Measurements from ENCODE around the gene CUL5. TPM values are rescaled to one million over a fixed set of nuclear protein-coding genes. Genes with fewer than 3 reads are reported as not detected.
"Not testable (repeated sequence)": the region's sequence is repeated elsewhere in the genome, so short reads cannot be mapped to it uniquely, and the experiment has no call there.

Gene CUL5
- total RNA-seq, 1 donor from 2014 or later: 33.7 TPM

GRCh38 chr11:108097179-108097578 lies 88.5 kb downstream of the CUL5 start:
- H3K4me1 Mint-ChIP-seq (ENCODE audit: low read depth): no peaks in the 10 kb centered on the region
- H3K4me3 Mint-ChIP-seq (ENCODE audit: low read depth): no peak overlapping the region
- no peaks in the 10 kb centered on the region for H3K27me3 Mint-ChIP-seq (ENCODE audit: low read depth)
- no peak for DNase-seq (ENCODE audit: low spot score)
- intact Hi-C loops (cut with micrococcal nuclease): no loop called here
- no peak overlapping the region for H3K27ac Mint-ChIP-seq
- peaks cover 31% of the 10 kb centered on the region for H3K36me3 Mint-ChIP-seq (ENCODE audit: low read depth)
- no peaks in the 10 kb centered on the region for H3K9me3 Mint-ChIP-seq

GRCh38 chr11:108101090-108101775 lies 92.5 kb downstream of the CUL5 start:
- intact Hi-C loops (cut with micrococcal nuclease): no loop called here
- Mint-ChIP-seq H3K4me1 (ENCODE audit: low read depth) (no peaks in the 10 kb centered on the region), H3K4me3 (ENCODE audit: low read depth) (no peak overlapping the region), H3K27ac (no peak overlapping the region), H3K27me3 (ENCODE audit: low read depth) (no peaks in the 10 kb centered on the region), H3K9me3 (no peaks in the 10 kb centered on the region), H3K36me3 (ENCODE audit: low read depth) (peaks cover 24% of the 10 kb centered on the region)
- DNase-seq (ENCODE audit: low spot score): no peak

- Mint-ChIP-seq H3K36me3 (ENCODE audit: low read depth) (peaks cover 3% of the 10 kb centered on the region), H3K27ac (no peak overlapping the region), H3K27me3 (ENCODE audit: low read depth) (no peaks in the 10 kb centered on the region), H3K9me3 (no peaks in the 10 kb centered on the region), H3K4me3 (ENCODE audit: low read depth) (no peak overlapping the region), H3K4me1 (ENCODE audit: low read depth) (no peaks in the 10 kb centered on the region)
- intact Hi-C loops (cut with micrococcal nuclease): no loop called here
- no peak for DNase-seq (ENCODE audit: low spot score)
Measured at GRCh38 chr11:108111126-108111525, 102.4 kb downstream of the CUL5 start.

- intact Hi-C loops (cut with micrococcal nuclease): no loop called here
- no peak for DNase-seq (ENCODE audit: low spot score)
- Mint-ChIP-seq H3K27me3 (ENCODE audit: low read depth) (no peaks in the 10 kb centered on the region), H3K4me3 (ENCODE audit: low read depth) (no peak overlapping the region), H3K9me3 (no peaks in the 10 kb centered on the region), H3K27ac (no peak overlapping the region), H3K4me1 (ENCODE audit: low read depth) (no peaks in the 10 kb centered on the region), H3K36me3 (ENCODE audit: low read depth) (peaks cover 3% of the 10 kb centered on the region)
Measured at GRCh38 chr11:108112057-108112456, 103.4 kb downstream of the CUL5 start.

GRCh38 chr11:108115500-108116140 lies 106.9 kb downstream of the CUL5 start:
- no peak overlapping the region for H3K27ac Mint-ChIP-seq
- H3K27me3 Mint-ChIP-seq (ENCODE audit: low read depth): no peaks in the 10 kb centered on the region
- H3K9me3 Mint-ChIP-seq: no peaks in the 10 kb centered on the region
- no peak overlapping the region for H3K4me3 Mint-ChIP-seq (ENCODE audit: low read depth)
- H3K4me1 Mint-ChIP-seq (ENCODE audit: low read depth): peaks cover 3% of the 10 kb centered on the region
- intact Hi-C loops (cut with micrococcal nuclease): loop anchor here (2.0 to 5.0 kb wide), 2 partner anchors 103 to 533 kb away; no protein-coding TSS in a partner anchor
- no peak for DNase-seq (ENCODE audit: low spot score)
- H3K36me3 Mint-ChIP-seq (ENCODE audit: low read depth): no peaks in the 10 kb centered on the region

- peaks cover 3% of the 10 kb centered on the region for H3K36me3 Mint-ChIP-seq (ENCODE audit: low read depth)
- H3K27ac Mint-ChIP-seq: no peak overlapping the region
- H3K4me3 Mint-ChIP-seq (ENCODE audit: low read depth): no peak overlapping the region
- intact Hi-C loops (cut with micrococcal nuclease): loop anchor here (2.0 to 5.0 kb wide), 3 partner anchors 106 to 537 kb away; no protein-coding TSS in a partner anchor
- H3K4me1 Mint-ChIP-seq (ENCODE audit: low read depth): peaks cover 17% of the 10 kb centered on the region
- H3K27me3 Mint-ChIP-seq (ENCODE audit: low read depth): no peaks in the 10 kb centered on the region
- no peak for DNase-seq (ENCODE audit: low spot score)
- H3K9me3 Mint-ChIP-seq: no peaks in the 10 kb centered on the region
Measured at GRCh38 chr11:108117746-108118371, 109.2 kb downstream of the CUL5 start.

GRCh38 chr11:108120936-108121273 lies 112.2 kb downstream of the CUL5 start:
- peaks cover 18% of the 10 kb centered on the region for H3K36me3 Mint-ChIP-seq (ENCODE audit: low read depth)
- H3K27ac Mint-ChIP-seq: peak overlapping the region; percentile 81
- not testable (repeated sequence) for H3K9me3 Mint-ChIP-seq; DNase-seq (ENCODE audit: low spot score); H3K27me3 Mint-ChIP-seq (ENCODE audit: low read depth)
- intact Hi-C loops (cut with micrococcal nuclease): loop anchor here (1.0 to 5.0 kb wide), 6 partner anchors 15 to 543 kb away; partner anchors contain the start of genes C11orf65 and POGLUT3
- peaks cover 38% of the 10 kb centered on the region for H3K4me1 Mint-ChIP-seq (ENCODE audit: low read depth)
- H3K4me3 Mint-ChIP-seq (ENCODE audit: low read depth): peak overlapping the region; percentile 95

GRCh38 chr11:108121274-108122155 lies 112.8 kb downstream of the CUL5 start, which contains the start of gene ACAT1:
Gene ACAT1 (plus strand): TSS chr11:108121567. CDS start chr11:108121607, 40 bp downstream.
- Mint-ChIP-seq H3K4me1 (ENCODE audit: low read depth) (peaks cover 40% of the 10 kb centered on the region), H3K9me3 (no peaks in the 10 kb centered on the region), H3K36me3 (ENCODE audit: low read depth) (peaks cover 23% of the 10 kb centered on the region), H3K27me3 (ENCODE audit: low read depth) (no peaks in the 10 kb centered on the region), H3K4me3 (ENCODE audit: low read depth) (peak within 1 kb of the TSS; percentile 95), H3K27ac (peak within 1 kb of the TSS; percentile 90)
- intact Hi-C loops (cut with micrococcal nuclease): loop anchor here (1.0 to 5.0 kb wide), 6 partner anchors 15 to 543 kb away; partner anchors contain the start of genes C11orf65 and POGLUT3
- DNase-seq (ENCODE audit: low spot score): peak; percentile 95

- no peak for DNase-seq (ENCODE audit: low spot score)
- H3K4me3 Mint-ChIP-seq (ENCODE audit: low read depth): peak overlapping the region; percentile 95
- H3K36me3 Mint-ChIP-seq (ENCODE audit: low read depth): peaks cover 25% of the 10 kb centered on the region
- H3K9me3 Mint-ChIP-seq: no peaks in the 10 kb centered on the region
- H3K27ac Mint-ChIP-seq: peak overlapping the region; percentile 90
- H3K27me3 Mint-ChIP-seq (ENCODE audit: low read depth): no peaks in the 10 kb centered on the region
- H3K4me1 Mint-ChIP-seq (ENCODE audit: low read depth): peaks cover 40% of the 10 kb centered on the region
- intact Hi-C loops (cut with micrococcal nuclease): loop anchor here (5.0 kb wide), 1 partner anchor 375 kb away; the partner anchor contains the start of gene POGLUT3
Measured at GRCh38 chr11:108122166-108122628, 113.5 kb downstream of the CUL5 start.

- Mint-ChIP-seq H3K36me3 (ENCODE audit: low read depth) (peaks cover 28% of the 10 kb centered on the region), H3K27ac (peak overlapping the region; percentile 54), H3K4me1 (ENCODE audit: low read depth) (peaks cover 37% of the 10 kb centered on the region), H3K4me3 (ENCODE audit: low read depth) (no peak overlapping the region), H3K27me3 (ENCODE audit: low read depth) (no peaks in the 10 kb centered on the region), H3K9me3 (no peaks in the 10 kb centered on the region)
- intact Hi-C loops (cut with micrococcal nuclease): no loop called here
- no peak for DNase-seq (ENCODE audit: low spot score)
Measured at GRCh38 chr11:108125096-108125495, 116.4 kb downstream of the CUL5 start.

- Mint-ChIP-seq H3K4me1 (ENCODE audit: low read depth) (peaks cover 17% of the 10 kb centered on the region), H3K27ac (no peak overlapping the region), H3K36me3 (ENCODE audit: low read depth) (peaks cover 36% of the 10 kb centered on the region), H3K9me3 (no peaks in the 10 kb centered on the region), H3K27me3 (ENCODE audit: low read depth) (no peaks in the 10 kb centered on the region), H3K4me3 (ENCODE audit: low read depth) (no peak overlapping the region)
- no peak for DNase-seq (ENCODE audit: low spot score)
- intact Hi-C loops (cut with micrococcal nuclease): no loop called here
Measured at GRCh38 chr11:108128772-108129171, 120.1 kb downstream of the CUL5 start.

- Mint-ChIP-seq H3K9me3 (no peaks in the 10 kb centered on the region), H3K4me1 (ENCODE audit: low read depth) (peaks cover 15% of the 10 kb centered on the region), H3K27me3 (ENCODE audit: low read depth) (no peaks in the 10 kb centered on the region), H3K36me3 (ENCODE audit: low read depth) (peaks cover 34% of the 10 kb centered on the region), H3K4me3 (ENCODE audit: low read depth) (no peak overlapping the region), H3K27ac (no peak overlapping the region)
- no peak for DNase-seq (ENCODE audit: low spot score)
- intact Hi-C loops (cut with micrococcal nuclease): no loop called here
Measured at GRCh38 chr11:108131993-108132392, 123.3 kb downstream of the CUL5 start.

Measured in activated T-helper 2 cell treated with anti-CD3 and anti-CD28 coated beads, Interferon-gamma antibody, Interleukin-2, Interleukin-4, amounts not matched to agents 10 μg/mL and 5 μg/mL and 100 μg/mL, durations not matched to agents 14 hours and 24 hours and 36 hours (primary cell).